ENCODE measurements around the gene AUTS2.

DNA sequence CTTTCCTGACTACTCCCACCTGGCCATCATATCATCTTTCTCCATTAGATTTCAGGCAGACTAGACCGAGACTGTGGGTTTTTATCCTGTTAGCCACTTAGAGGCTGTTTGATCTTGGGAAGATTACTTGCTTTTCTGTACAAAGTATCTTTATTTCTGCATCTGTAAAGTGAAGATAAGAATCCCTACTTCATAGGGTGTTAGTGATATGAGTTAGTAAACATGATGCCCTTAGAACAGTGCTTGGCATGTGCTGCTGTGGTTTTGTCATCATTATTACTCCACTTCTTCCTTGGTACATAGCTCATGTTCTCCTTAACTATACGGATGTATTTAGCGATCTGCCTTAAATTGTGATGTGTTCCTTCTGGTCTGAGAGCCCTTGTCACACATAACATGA lies 165.2 kb downstream of the AUTS2 start:
- TF ChIP-seq, protein P1, sequence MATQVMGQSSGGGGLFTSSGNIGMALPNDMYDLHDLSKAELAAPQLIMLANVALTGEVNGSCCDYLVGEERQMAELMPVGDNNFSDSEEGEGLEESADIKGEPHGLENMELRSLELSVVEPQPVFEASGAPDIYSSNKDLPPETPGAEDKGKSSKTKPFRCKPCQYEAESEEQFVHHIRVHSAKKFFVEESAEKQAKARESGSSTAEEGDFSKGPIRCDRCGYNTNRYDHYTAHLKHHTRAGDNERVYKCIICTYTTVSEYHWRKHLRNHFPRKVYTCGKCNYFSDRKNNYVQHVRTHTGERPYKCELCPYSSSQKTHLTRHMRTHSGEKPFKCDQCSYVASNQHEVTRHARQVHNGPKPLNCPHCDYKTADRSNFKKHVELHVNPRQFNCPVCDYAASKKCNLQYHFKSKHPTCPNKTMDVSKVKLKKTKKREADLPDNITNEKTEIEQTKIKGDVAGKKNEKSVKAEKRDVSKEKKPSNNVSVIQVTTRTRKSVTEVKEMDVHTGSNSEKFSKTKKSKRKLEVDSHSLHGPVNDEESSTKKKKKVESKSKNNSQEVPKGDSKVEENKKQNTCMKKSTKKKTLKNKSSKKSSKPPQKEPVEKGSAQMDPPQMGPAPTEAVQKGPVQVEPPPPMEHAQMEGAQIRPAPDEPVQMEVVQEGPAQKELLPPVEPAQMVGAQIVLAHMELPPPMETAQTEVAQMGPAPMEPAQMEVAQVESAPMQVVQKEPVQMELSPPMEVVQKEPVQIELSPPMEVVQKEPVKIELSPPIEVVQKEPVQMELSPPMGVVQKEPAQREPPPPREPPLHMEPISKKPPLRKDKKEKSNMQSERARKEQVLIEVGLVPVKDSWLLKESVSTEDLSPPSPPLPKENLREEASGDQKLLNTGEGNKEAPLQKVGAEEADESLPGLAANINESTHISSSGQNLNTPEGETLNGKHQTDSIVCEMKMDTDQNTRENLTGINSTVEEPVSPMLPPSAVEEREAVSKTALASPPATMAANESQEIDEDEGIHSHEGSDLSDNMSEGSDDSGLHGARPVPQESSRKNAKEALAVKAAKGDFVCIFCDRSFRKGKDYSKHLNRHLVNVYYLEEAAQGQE (IDR thresholded peaks at IDR 0.05): no peak
- TF ChIP-seq, protein P2, sequence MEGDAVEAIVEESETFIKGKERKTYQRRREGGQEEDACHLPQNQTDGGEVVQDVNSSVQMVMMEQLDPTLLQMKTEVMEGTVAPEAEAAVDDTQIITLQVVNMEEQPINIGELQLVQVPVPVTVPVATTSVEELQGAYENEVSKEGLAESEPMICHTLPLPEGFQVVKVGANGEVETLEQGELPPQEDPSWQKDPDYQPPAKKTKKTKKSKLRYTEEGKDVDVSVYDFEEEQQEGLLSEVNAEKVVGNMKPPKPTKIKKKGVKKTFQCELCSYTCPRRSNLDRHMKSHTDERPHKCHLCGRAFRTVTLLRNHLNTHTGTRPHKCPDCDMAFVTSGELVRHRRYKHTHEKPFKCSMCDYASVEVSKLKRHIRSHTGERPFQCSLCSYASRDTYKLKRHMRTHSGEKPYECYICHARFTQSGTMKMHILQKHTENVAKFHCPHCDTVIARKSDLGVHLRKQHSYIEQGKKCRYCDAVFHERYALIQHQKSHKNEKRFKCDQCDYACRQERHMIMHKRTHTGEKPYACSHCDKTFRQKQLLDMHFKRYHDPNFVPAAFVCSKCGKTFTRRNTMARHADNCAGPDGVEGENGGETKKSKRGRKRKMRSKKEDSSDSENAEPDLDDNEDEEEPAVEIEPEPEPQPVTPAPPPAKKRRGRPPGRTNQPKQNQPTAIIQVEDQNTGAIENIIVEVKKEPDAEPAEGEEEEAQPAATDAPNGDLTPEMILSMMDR (IDR thresholded peaks at IDR 0.05; ENCODE audit: low read depth, low read length, missing input control): no peak
- no peak for TF ChIP-seq RXRA (IDR thresholded peaks at IDR 0.05)
- TF ChIP-seq EGR1 (IDR thresholded peaks at IDR 0.05; ENCODE audit: low read depth in 2 of 2): no peak
- no peak for TF ChIP-seq GABPA (IDR thresholded peaks at IDR 0.05 in 1 of 2, conservative IDR thresholded peaks at IDR 0.05 in 1 of 2)
- no peak for TF ChIP-seq HNF4A (conservative IDR thresholded peaks at IDR 0.05)
- no peak for TF ChIP-seq YY1 (IDR thresholded peaks at IDR 0.05)
- no peak for TF ChIP-seq TAF1 (conservative IDR thresholded peaks at IDR 0.05)
- TF ChIP-seq, protein P3, sequence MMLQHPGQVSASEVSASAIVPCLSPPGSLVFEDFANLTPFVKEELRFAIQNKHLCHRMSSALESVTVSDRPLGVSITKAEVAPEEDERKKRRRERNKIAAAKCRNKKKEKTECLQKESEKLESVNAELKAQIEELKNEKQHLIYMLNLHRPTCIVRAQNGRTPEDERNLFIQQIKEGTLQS (IDR thresholded peaks at IDR 0.05): no peak
